Measurements from ENCODE around the gene RIMS3. TPM values are rescaled to one million over a fixed set of nuclear protein-coding genes. Genes with fewer than 3 reads are reported as not detected.
"Not testable (repeated sequence)": the region's sequence is repeated elsewhere in the genome, so short reads cannot be mapped to it uniquely, and the experiment has no call there.

Gene RIMS3
- polyA plus RNA-seq, 4 donors: 1.4 to 1.8 (median 1.7) TPM

DNA sequence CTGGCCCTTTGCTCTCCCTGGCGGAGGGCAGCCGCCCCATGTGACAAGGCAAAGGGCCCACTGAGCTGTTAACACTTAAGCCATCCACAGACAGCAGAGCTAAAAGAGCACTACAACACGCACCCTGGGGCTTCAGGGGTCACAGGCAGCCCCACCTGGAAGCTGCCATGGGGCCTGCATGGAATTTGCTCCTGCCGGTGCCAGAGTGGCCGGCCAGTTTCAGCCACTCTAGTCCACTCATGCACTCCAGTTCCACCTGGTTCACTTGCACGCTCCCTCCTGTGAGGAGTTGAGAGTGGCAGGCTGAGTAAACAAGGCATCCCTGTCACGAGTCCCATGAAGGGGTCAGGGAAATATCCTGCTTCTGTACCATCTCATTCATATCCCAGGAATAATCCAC is 55.3 kb downstream of the RIMS3 start:
- DNase-seq (ENCODE audit: low read depth in 4 of 4, low spot score in 2 of 4): no peak

DNA sequence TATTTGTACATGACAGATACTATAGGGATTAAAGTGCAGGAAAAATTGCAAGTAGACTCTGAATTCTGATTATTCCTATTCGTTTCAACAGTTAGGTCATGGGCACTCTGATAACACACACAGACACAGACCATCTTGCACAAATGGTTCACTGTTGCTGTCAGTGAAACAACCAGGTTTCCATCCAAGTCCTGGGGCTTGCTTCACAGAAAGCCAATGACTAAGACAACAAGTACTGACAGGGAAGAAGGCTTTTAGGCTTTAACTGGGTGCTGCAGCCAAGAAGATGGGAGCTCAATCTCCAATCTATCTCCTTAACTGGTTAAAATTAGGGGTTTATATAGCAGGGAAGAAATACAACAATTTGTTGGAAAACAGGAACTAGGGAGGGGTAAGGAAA is 57.6 kb downstream of the RIMS3 start:
- DNase-seq (ENCODE audit: low read depth in 4 of 4, low spot score in 2 of 4): no peak

DNA sequence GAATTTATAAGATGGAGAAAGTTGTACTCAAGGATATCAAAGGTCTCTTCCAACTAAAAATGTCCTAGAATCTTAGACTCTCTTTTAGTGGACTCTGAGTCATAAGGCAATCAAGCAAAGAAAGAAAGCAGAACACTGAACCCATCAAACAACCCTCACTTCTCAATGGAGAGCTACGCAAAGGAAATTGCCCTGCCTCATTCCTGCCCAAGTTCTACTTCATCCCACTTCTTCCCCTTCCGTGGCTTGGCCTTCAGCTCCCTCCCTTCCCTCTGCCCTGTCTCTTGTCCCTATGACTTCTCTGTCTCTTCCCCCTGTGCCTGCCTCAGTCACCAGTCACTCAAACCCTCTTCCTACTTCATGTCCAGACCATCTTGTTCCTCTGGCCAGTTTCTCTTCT is 58.5 kb downstream of the RIMS3 start:
- DNase-seq (ENCODE audit: low read depth in 4 of 4, low spot score in 2 of 4): no peak

DNA sequence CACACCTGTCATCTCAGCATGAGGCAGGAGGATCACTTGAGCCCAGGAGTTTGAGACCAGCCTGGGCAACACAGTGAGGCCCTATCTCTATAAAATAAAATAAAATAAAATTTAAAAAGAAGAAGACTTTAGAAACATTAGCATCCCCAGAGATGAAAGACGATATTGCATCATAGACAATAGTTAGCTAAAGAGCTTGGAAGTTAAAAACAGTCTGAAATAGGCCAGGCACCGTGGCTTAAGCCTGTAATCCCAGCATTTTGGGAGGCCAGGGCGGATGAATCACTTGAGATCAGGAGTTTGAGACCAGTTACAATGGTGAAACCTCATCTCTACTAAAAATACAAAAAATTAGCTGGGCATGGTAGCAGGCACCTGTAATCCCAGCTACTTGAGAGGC is 59.3 kb downstream of the RIMS3 start:
- no peak for DNase-seq (ENCODE audit: low read depth in 4 of 4, low spot score in 2 of 4)

- no peak for DNase-seq (ENCODE audit: low read depth in 4 of 4, low spot score in 2 of 4)
Measured at GRCh38 chr1:40599926-40600325, 65.6 kb downstream of the RIMS3 start.

DNA sequence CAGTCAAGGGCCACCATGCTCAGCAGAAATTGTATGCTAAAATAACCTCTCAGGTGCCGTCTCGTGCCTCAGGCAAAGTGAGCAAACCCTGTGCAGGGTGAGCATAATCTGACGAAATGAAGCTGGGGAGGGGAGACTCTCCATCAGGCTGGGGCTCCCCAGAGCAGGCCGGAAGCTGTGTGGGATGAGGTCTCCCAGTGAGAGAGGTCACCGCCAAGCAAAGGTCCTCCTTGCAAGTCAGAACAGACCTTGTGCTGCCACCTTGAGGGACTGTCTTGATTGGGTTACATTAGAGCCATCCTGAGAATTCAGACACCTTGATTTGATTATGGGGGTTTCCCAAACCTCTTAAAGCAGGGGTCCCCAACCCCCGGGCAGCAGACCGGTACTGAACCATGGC is 69.9 kb downstream of the RIMS3 start:
- no peak for DNase-seq (ENCODE audit: low read depth in 4 of 4, low spot score in 2 of 4)

DNA sequence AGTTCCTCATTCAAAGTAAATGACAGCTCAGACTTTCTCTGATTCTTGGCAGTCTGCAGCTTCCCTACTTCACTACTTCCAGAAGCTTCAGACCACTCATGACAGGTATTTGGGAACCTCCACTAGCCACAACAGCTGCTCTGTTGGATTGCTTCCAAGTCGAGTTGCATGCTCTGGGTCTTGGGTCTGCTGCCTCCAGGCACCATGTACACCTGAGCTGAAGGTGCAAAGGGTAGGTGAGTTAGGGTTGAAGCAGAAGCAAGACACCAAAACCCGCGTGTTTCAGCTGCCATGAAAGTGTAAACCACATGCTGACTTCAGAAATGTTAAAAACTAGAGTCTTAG is 71.3 kb downstream of the RIMS3 start:
- DNase-seq (ENCODE audit: low read depth in 4 of 4, low spot score in 2 of 4): no peak

DNA sequence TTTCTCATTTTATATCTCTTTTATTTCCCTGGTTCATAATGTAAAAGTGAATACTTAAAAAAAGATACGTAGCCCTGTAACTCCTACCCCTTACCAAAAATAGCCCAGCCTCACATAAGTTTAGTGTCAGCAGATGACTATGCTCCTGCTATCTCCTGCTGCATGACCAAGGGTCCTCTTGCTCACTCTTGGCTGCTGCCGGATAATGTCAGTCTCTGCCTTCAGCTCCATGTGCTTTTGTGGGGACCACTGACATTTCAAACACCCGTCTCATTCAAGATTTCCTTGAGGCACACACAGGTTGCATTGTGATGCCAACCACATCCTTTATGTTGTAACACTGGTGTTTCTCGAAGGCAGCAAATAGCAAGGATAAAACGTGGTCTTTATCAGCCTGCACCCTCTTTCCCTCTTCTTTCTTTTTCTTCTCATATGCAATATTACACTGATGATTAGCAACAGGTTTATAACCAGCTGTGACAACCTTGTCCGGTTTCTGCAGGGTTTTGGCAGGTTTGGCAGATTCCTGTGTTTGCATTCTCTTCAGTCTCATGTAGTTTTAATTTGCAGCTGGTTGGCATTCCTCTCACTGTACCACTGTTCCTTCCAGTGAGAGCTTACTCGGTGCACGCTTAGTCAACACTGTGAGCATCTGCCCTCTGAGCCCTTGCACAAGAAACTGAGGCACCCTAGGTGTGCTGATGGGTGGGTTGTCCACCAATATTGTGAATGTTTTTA is 71.9 kb downstream of the RIMS3 start:
- no peak for DNase-seq (ENCODE audit: low read depth in 4 of 4, low spot score in 2 of 4)

- peak in 1 of 4 donors; percentile 15 for DNase-seq (ENCODE audit: low read depth in 4 of 4, low spot score in 2 of 4)
Measured at GRCh38 chr1:40592107-40592803, 73.2 kb downstream of the RIMS3 start.

DNA sequence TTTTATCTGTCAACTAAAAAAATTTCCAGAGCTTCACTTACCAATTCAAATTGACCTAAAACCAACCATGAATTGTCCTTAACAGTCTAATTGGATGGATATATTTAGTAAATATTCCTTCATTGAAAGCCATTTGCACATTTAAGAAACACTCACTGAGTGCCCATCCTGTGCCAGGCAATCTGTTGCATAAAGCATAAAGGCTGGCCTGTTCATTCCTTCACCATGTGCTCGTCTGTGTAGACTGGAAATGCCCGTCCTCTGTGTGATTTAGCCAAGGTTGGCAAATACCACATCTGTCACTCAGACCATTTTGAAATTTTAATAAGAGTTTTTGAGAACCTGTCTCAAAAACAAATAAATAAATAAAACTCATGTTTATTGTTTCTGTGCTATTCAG is 76.9 kb downstream of the RIMS3 start:
- no peak for DNase-seq (ENCODE audit: low read depth in 4 of 4, low spot score in 2 of 4)

GRCh38 chr1:40583980-40584379 is 81.5 kb downstream of the RIMS3 start:
- DNase-seq (ENCODE audit: low read depth in 4 of 4, low spot score in 2 of 4): no peak

DNA sequence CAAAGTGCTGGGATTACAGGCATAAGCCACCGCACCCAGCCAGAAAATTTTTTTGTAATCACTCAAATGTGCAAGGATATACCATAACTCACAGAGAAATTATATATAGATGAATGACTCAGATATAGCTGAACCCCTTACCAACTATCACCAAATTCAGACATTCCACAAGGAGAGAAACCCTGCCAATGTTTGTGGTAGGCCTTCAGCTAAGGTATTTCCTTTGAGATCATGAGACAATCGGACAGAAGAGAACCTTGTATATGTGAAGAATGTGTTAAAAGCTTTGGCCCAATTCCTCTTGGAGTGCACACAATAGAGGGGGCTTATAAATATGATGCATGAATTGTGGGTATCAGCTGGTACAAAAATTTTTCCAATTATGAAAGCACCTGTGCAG is 83.4 kb downstream of the RIMS3 start:
- DNase-seq (ENCODE audit: low read depth in 4 of 4, low spot score in 2 of 4): no peak

DNA sequence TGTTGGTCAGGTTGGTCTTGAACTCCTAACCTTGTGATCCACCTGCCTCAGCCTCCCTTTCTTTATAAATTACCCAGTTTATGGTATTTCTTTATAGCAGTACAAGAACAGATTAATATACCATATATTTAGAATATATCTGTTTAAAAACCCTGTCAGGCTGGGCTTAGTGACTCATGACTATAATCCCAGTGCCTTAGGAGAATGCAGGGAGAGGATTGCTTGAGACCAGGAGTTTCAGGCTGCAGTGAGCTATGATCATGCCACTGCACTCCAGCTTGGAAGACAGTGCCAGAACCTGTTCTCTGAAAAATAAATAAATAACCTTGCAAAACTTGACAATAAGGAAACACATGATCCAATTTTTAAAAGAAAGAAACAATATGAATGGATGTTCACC is 90.1 kb downstream of the RIMS3 start:
- DNase-seq (ENCODE audit: low read depth in 4 of 4, low spot score in 2 of 4): no peak

- DNase-seq (ENCODE audit: low read depth in 4 of 4, low spot score in 2 of 4): not testable (repeated sequence)
Measured at GRCh38 chr1:40574805-40575204, 90.7 kb downstream of the RIMS3 start.

Other genes with a start within 250 kb of the RIMS3 start
- 1 to 10 TPM; 4.8 to 6.1 (median 5.7) TPM for gene ZFP69B, start 215.2 kb downstream of the RIMS3 start, polyA plus RNA-seq (ENCODE audit: insufficient read length in 4 of 4)
- gene ZFP69, start 188.4 kb downstream of the RIMS3 start, polyA plus RNA-seq (ENCODE audit: insufficient read length in 4 of 4): 1 to 10 TPM; 6.3 to 9.5 (median 6.9) TPM
- 10 to 100 TPM; 10.8 to 13.5 (median 11.6) TPM for gene EXO5, start 156.9 kb downstream of the RIMS3 start, polyA plus RNA-seq (ENCODE audit: insufficient read length in 4 of 4)
- 10 to 100 TPM in 3 of 4 donors, 1 to 10 TPM in 1; 9.8 to 13.0 (median 11.1) TPM for gene ZNF684, start 134.0 kb downstream of the RIMS3 start, polyA plus RNA-seq (ENCODE audit: insufficient read length in 4 of 4)
- 100 to 1,000 TPM in 2 of 4 donors, 10 to 100 TPM in 2; 89.7 to 121 (median 98.4) TPM for gene NFYC, start 26.0 kb upstream of the RIMS3 start, polyA plus RNA-seq (ENCODE audit: insufficient read length in 4 of 4)
- 1 to 10 TPM; 1.2 to 3.1 (median 2.0) TPM for gene KCNQ4, start 118.1 kb upstream of the RIMS3 start, polyA plus RNA-seq (ENCODE audit: insufficient read length in 4 of 4)
- gene CITED4, start 196.7 kb upstream of the RIMS3 start, polyA plus RNA-seq (ENCODE audit: insufficient read length in 4 of 4): 1 to 10 TPM; 3.4 to 7.7 (median 5.6) TPM

Data from left renal cortex interstitium (tissue), 4 donors.